Fibroblast of skin of back (primary cell): ENCODE measurements around the gene ALDOB.

Experiments used
- DNase-seq: peaks from one replicate; pipeline ENCODE4 v3.0.0-alpha.2; 2013

Gene ALDOB

GRCh38 chr9:101383361-101383760 lies 52.2 kb downstream of the ALDOB start:
- DNase-seq = no peak

GRCh38 chr9:101381833-101382342 lies 53.7 kb downstream of the ALDOB start:
- no peak for DNase-seq

GRCh38 chr9:101381118-101381517 lies 54.5 kb downstream of the ALDOB start:
- DNase-seq = no peak

GRCh38 chr9:101380295-101380694 lies 55.3 kb downstream of the ALDOB start:
- no peak for DNase-seq

- DNase-seq = peak; percentile 87
Observed at GRCh38 chr9:101376111-101376848, 59.3 kb downstream of the ALDOB start.

GRCh38 chr9:101375546-101375945 lies 60.0 kb downstream of the ALDOB start:
- peak; percentile 25 for DNase-seq

GRCh38 chr9:101372327-101373118 lies 63.1 kb downstream of the ALDOB start:
- DNase-seq = no peak

GRCh38 chr9:101371813-101372212 lies 63.8 kb downstream of the ALDOB start:
- no peak for DNase-seq
